Measurements from ENCODE around the gene PGGT1B.

Gene PGGT1B

GRCh38 chr5:115179030-115179393 is 83.7 kb downstream of the PGGT1B start:
- Histone ChIP-seq H3K4me3 (ENCODE audit: low read depth in 1 of 2, low read length in 1 of 2) (peak overlapping the region in 1 of 2 experiments; percentile 28), H3K27ac (no peak overlapping the region), H3K27me3 (peaks cover 100% of the 10 kb centered on the region), H3K4me1 (ENCODE audit: control insufficient read depth in 1 of 2, insufficient read depth in 1 of 2, low read depth in 1 of 2, low read length in 1 of 2) (peaks cover 15 to 16% of the 10 kb centered on the region in 2 experiments), H3K9me3 (no peaks in the 10 kb centered on the region), H3K36me3 (no peaks in the 10 kb centered on the region)
- no peak for TF ChIP-seq CTCF (IDR thresholded peaks at IDR 0.05)

GRCh38 chr5:115170929-115171510 is 91.7 kb downstream of the PGGT1B start:
- Histone ChIP-seq H3K4me3 (ENCODE audit: low read depth in 1 of 2, low read length in 1 of 2) (peak overlapping the region; percentile 70 to 82), H3K9me3 (no peaks in the 10 kb centered on the region), H3K36me3 (no peaks in the 10 kb centered on the region), H3K27me3 (peaks cover 100% of the 10 kb centered on the region), H3K27ac (no peak overlapping the region), H3K4me1 (ENCODE audit: control insufficient read depth in 1 of 2, insufficient read depth in 1 of 2, low read depth in 1 of 2, low read length in 1 of 2) (peaks cover 20 to 25% of the 10 kb centered on the region in 2 experiments)
- no peak for TF ChIP-seq CTCF (IDR thresholded peaks at IDR 0.05)

GRCh38 chr5:115170134-115170928 is 92.3 kb downstream of the PGGT1B start:
- Histone ChIP-seq H3K9me3 (no peaks in the 10 kb centered on the region), H3K36me3 (no peaks in the 10 kb centered on the region), H3K27me3 (peaks cover 100% of the 10 kb centered on the region), H3K27ac (no peak overlapping the region), H3K4me3 (ENCODE audit: low read depth in 1 of 2, low read length in 1 of 2) (peak overlapping the region; percentile 70 to 82), H3K4me1 (ENCODE audit: control insufficient read depth in 1 of 2, insufficient read depth in 1 of 2, low read depth in 1 of 2, low read length in 1 of 2) (peaks cover 20 to 25% of the 10 kb centered on the region in 2 experiments)
- no peak for TF ChIP-seq CTCF (IDR thresholded peaks at IDR 0.05)

- no peak within 1 kb of the TSS for H3K27ac ChIP-seq
- H3K4me1 ChIP-seq (ENCODE audit: control insufficient read depth in 1 of 2, insufficient read depth in 1 of 2, low read depth in 1 of 2, low read length in 1 of 2) = peaks cover 20 to 25% of the 10 kb centered on the region in 2 experiments
- H3K4me3 ChIP-seq (ENCODE audit: low read depth in 1 of 2, low read length in 1 of 2) = peak within 1 kb of the TSS; percentile 70 to 82
- H3K36me3 ChIP-seq = no peaks in the 10 kb centered on the region
- peak; percentile 10 for TF ChIP-seq CTCF (IDR thresholded peaks at IDR 0.05)
- peaks cover 100% of the 10 kb centered on the region for H3K27me3 ChIP-seq
- no peaks in the 10 kb centered on the region for H3K9me3 ChIP-seq
These were observed 93.1 kb downstream of the PGGT1B start, which contains the start of gene TRIM36 for GRCh38 chr5:115169487-115170133. Gene TRIM36 (minus strand): TSS chr5:115169908. CDS start chr5:115169634, 274 bp downstream.

- Histone ChIP-seq H3K4me3 (ENCODE audit: low read depth in 1 of 2, low read length in 1 of 2) (peak overlapping the region; percentile 70 to 82), H3K27ac (no peak overlapping the region), H3K36me3 (no peaks in the 10 kb centered on the region), H3K4me1 (ENCODE audit: control insufficient read depth in 1 of 2, insufficient read depth in 1 of 2, low read depth in 1 of 2, low read length in 1 of 2) (peaks cover 20 to 25% of the 10 kb centered on the region in 2 experiments), H3K9me3 (no peaks in the 10 kb centered on the region), H3K27me3 (peaks cover 100% of the 10 kb centered on the region)
- no peak for TF ChIP-seq CTCF (IDR thresholded peaks at IDR 0.05)
These were observed 93.7 kb downstream of the PGGT1B start for GRCh38 chr5:115168829-115169486.
